GM23248 (cell line): Measurements from ENCODE around the gene MYH6.

Experiments used
- EZH2 ChIP-seq: fragments of 200-600 bp; sonication (generic); IDR thresholded peaks from 2 replicates; pipeline ENCODE4 v1.6.1; 2018; ENCODE audit warnings: antibody characterized with exemption, mild to moderate bottlenecking; ENCODE audit not compliant: insufficient read depth, poor library complexity, severe bottlenecking
- EZH2phosphoT487 ChIP-seq: fragments of 200-600 bp; sonication (generic); IDR thresholded peaks from 2 replicates; pipeline ENCODE4 v1.6.1; 2018; ENCODE audit warnings: antibody characterized with exemption, moderate library complexity, mild to moderate bottlenecking, low read depth; ENCODE audit not compliant: insufficient read depth

DNA sequence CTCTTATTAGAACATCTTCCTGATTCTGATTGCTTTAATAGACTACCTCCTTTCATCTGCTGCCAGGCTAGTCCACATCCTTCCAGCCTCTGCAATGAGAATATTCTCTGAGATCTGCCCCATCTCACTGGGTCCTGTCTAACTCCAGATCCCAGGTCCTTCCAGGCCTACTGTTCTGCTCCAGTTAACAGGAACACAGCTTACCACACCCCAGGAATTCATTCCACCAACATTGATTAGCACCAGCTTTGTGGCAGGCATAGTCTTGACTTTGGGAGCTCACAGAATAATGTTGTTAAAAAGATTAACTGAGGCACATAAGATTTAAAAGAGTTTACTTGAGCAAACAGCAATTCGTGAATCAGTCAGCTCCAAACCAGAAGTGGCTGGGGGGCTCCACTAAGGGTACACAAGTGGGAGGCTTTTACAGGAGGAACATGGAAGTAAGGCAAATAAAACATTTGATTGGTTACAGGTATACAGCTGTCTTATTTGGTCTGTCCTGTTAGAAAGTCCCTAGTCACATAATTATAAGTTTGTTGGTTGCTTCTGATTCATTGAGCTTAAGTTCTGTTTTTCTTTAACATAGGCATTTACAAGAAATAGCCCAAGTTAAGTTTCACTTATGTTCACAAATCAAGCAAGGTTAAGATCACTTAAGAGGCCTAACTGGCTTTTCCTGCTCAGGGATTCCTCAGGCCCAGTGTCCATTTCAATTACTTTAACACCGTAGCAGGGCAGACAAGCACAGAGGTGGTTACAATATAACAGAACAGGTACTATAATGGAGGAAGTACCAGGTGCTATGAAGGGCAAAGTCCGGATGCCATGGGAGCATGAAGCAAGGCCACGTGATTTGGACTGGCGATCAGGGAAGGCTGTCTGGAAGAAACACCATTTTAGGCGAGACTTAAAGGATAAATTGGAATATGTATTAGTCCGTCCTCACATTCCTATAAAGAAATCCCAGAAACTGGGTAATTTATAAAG is 39.6 kb upstream of the MYH6 start:
- TF ChIP-seq EZH2phosphoT487, result no peak
- no peak for TF ChIP-seq EZH2
